Gastroesophageal sphincter (tissue), 4 donors: ENCODE data around the gene SARM1. TPM values are rescaled to one million over a fixed set of nuclear protein-coding genes. Genes with fewer than 3 reads are reported as not detected.

ENCODE experiments used
- ATAC-seq: fragments of 150-250 bp; one replicate; pipeline ENCODE4 v1.9.1; 2016; ENCODE audit warnings: mild to moderate bottlenecking, moderate library complexity
- H3K27ac ChIP-seq, 4 donors: fragments of 200-600 bp; sonication (generic) in 3 of 4; 1 replicate in 3 of 4; 2 replicates in 1 of 4; pipeline ENCODE4 v1.5.1; 2016 to 2019
- H3K27me3 ChIP-seq: fragments of 200-600 bp; sonication (generic); one replicate; pipeline ENCODE4 v1.5.1; 2019
- H3K36me3 ChIP-seq, 2 donors: fragments of 200-600 bp; sonication (generic); one replicate each; pipeline ENCODE4 v1.5.1; 2019; ENCODE audit warnings: control low read depth in 1 of 2
- H3K4me1 ChIP-seq, 3 donors: fragments of 200-600 bp; sonication (generic); 1 replicate in 2 of 3; 2 replicates in 1 of 3; pipeline ENCODE4 v1.5.1; 2016 to 2019; ENCODE audit warnings: control low read depth in 2 of 3
- H3K4me3 ChIP-seq, 2 donors: fragments of 200-600 bp; sonication (generic); one replicate each; pipeline ENCODE4 v1.5.1; 2019; ENCODE audit warnings: mild to moderate bottlenecking in 1 of 2, moderate library complexity in 1 of 2
- H3K9me3 ChIP-seq, 3 donors: fragments of 200-600 bp; sonication (generic); one replicate each; pipeline ENCODE4 v1.5.1; 2017 to 2019; ENCODE audit warnings: control low read depth in 2 of 3
- EP300 ChIP-seq: sonication (generic); formaldehyde crosslinking; IDR thresholded peaks from one replicate; pipeline ENCODE4 v1.6.1; 2017; ENCODE audit warnings: antibody characterized with exemption, mild to moderate bottlenecking
- POLR2A ChIP-seq, 2 donors: fragments of 450-650 bp; IDR thresholded peaks; one replicate each; pipeline ENCODE4 v1.6.1; 2017; ENCODE audit warnings: antibody characterized with exemption in 2 of 2, mild to moderate bottlenecking in 2 of 2, moderate library complexity in 1 of 2
- POLR2AphosphoS5 ChIP-seq: sonication (generic); formaldehyde crosslinking; IDR thresholded peaks from one replicate; pipeline ENCODE4 v1.6.1; 2017; ENCODE audit warnings: antibody characterized with exemption
- WGBS, 2 donors: methylation state at CpG; one replicate each; pipeline ENCODE4 v1.1.5; 2018; ENCODE audit warnings: low coverage in 1 of 2; 5-methylcytosine and 5-hydroxymethylcytosine counted together
- total RNA-seq, 4 donors: library from RNA; depleted of rRNA; stranded (reverse); fragments of >200 nt; gene quantifications; one replicate each; pipeline ENCODE4 v1.1.0, GENCODE V29; 2016
- TF ChIP-seq, protein P1 (sequence below), 4 experiments: fragments of 200-600 bp in 2 of 4; fragments of 450-650 bp in 2 of 4; sonication (generic) in 1 of 4; IDR thresholded peaks; one replicate each; pipeline ENCODE4 v1.5.1; 2017 to 2019; ENCODE audit warnings: antibody characterized with exemption in 4 of 4, mild to moderate bottlenecking in 2 of 4, moderate library complexity in 2 of 4

SARM1 gene
- total RNA-seq, 4 donors from 2014 or later = 9.0 to 26.2 (median 20.6) TPM

DNA sequence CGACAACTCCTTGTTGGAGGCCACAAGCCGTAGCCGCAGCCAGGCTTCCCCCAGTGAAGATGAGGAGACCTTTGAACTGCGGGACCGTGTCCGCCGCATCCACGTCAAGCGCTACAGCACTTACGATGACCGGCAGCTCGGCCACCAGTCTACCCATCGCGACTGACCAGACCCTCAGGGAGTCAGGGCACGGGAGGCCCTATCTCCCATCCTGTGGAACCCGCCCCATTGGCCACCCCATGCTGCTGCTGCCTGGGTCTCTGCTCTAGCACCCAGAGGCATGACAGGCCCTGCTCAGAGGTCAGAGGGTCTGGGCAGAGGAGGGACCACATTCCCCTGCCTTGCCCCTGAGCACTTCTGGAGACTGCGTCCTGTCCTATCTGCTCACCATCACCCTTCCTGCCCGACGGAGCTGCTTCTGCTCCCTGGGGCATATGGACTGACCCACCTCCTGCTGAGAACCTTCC, 27.0 kb upstream of the SARM1 start:
- peaks cover 0 to 23% (median 0%) of the 10 kb centered on the region in 3 donors for H3K4me1 ChIP-seq
- peaks cover 0 to 99% of the 10 kb centered on the region in 2 donors for H3K36me3 ChIP-seq
- H3K9me3 ChIP-seq = no peaks in the 10 kb centered on the region
- no peaks in the 10 kb centered on the region for H3K27me3 ChIP-seq
- ATAC-seq = no peak
- no peak overlapping the region for H3K27ac ChIP-seq
- 89% methylated on average over 5 of the region's 19 CpGs; no CpG with 5 or more reads in 1 of the 2 donors for WGBS, 2 donors
- TF ChIP-seq POLR2A (IDR thresholded peaks at IDR 0.05) (no peak), EP300 (no peak), POLR2AphosphoS5 (no peak)
- TF ChIP-seq, protein P1, sequence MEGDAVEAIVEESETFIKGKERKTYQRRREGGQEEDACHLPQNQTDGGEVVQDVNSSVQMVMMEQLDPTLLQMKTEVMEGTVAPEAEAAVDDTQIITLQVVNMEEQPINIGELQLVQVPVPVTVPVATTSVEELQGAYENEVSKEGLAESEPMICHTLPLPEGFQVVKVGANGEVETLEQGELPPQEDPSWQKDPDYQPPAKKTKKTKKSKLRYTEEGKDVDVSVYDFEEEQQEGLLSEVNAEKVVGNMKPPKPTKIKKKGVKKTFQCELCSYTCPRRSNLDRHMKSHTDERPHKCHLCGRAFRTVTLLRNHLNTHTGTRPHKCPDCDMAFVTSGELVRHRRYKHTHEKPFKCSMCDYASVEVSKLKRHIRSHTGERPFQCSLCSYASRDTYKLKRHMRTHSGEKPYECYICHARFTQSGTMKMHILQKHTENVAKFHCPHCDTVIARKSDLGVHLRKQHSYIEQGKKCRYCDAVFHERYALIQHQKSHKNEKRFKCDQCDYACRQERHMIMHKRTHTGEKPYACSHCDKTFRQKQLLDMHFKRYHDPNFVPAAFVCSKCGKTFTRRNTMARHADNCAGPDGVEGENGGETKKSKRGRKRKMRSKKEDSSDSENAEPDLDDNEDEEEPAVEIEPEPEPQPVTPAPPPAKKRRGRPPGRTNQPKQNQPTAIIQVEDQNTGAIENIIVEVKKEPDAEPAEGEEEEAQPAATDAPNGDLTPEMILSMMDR (IDR thresholded peaks at IDR 0.05) = no peak
- H3K4me3 ChIP-seq = no peak overlapping the region

DNA sequence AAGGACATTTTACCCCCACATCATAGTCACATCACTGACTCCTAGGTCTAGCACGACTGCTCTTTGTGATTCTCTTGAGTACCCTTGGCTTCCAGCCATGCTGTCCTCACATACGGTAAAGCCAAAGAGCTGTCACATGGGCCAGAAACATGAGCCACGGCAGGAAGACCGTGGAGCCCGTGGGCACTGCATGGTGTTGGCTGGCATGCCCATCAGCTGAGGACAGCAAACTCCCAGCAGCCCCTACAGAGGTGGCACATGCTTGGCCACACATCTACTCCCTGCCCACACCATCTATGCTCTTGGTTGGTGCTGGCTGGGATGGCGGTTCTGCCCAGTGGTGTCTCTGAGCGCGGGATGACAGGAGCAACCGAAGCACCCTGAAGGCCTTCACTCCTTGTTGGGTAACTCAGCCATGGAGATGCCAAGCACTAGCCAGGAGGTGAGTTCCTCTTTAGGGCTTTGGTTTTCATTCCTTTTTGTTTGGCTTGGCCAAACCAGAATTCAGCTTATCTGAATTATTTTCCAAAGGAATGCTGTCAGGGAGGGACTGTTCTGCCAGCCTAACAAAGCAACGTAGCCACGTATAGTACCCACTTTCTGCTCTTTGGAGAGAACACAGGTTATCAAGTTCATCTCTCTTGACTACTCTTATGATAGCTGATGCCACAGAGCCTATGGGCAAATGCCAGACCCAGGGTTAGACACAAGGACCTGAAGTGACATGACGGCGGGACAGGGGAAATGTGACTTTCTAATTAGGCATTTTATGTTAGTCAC, 25.9 kb upstream of the SARM1 start:
- TF ChIP-seq EP300 = no peak
- no peak for TF ChIP-seq POLR2A (IDR thresholded peaks at IDR 0.05)
- no peak for TF ChIP-seq POLR2AphosphoS5
- TF ChIP-seq, protein P1 (IDR thresholded peaks at IDR 0.05) = no peak
- Histone ChIP-seq H3K27me3 (no peaks in the 10 kb centered on the region), H3K4me3 (no peak overlapping the region), H3K27ac (no peak overlapping the region), H3K36me3 (peaks cover 0 to 99% of the 10 kb centered on the region in 2 donors), H3K4me1 (peaks cover 0 to 16% (median 0%) of the 10 kb centered on the region in 3 donors), H3K9me3 (no peaks in the 10 kb centered on the region)
- WGBS, 2 donors = 65% methylated on average over 4 to 7 of the region's 13 CpGs
- ATAC-seq = no peak

DNA sequence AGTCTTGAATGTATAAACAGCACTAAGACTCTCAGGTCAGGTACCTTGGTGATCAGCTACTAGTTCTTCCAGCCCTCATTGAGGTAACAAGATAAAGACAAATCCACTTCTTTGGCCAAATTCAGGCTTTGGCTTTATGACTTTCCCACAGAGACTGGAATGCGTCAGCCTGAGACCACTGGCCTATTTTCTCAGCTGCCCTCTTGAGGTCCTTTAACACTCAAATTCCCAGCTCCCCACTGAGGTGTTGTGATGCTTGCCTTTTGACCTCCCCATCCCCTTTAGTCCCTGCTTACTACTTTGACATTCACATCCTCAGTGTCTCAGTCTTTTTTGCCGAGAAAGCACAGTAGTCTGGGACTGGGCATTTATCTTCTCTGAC, 25.3 kb upstream of the SARM1 start:
- Histone ChIP-seq H3K4me3 (no peak overlapping the region), H3K36me3 (peaks cover 0 to 99% of the 10 kb centered on the region in 2 donors), H3K9me3 (no peaks in the 10 kb centered on the region), H3K4me1 (peaks cover 0 to 16% (median 0%) of the 10 kb centered on the region in 3 donors), H3K27ac (peak overlapping the region in 1 of 4 donors; percentile 20), H3K27me3 (no peaks in the 10 kb centered on the region)
- no peak for ATAC-seq
- WGBS, 2 donors = 54 to 71% methylated on average over 1 to 2 of the region's 2 CpGs
- no peak for TF ChIP-seq POLR2AphosphoS5
- TF ChIP-seq, protein P1 (IDR thresholded peaks at IDR 0.05) = no peak
- TF ChIP-seq EP300 = no peak
- TF ChIP-seq POLR2A (IDR thresholded peaks at IDR 0.05) = no peak

DNA sequence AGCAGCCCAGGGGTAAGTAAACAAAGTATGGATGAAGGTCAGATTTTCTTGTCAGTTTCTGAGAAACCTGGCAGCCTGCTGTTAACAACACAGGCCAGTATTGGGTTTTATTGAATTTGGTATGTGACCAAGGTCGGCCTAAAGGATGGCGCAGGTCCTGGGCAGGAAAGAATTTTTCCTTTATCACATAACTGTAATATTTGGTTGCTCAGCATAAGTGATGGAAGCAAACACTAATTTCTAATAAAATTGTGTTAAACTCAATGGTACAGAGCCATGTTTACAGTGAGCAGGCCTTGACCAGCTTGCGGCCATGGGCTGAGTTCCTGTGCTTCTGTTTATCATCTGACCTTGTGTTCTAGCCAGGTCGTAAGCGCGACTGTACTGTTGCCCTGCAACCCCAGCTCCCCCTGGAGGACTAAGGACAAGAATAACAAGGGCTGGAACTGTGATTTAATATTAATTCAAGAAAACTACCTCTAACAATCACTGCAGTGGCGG, 24.7 kb upstream of the SARM1 start:
- H3K27ac ChIP-seq = peak overlapping the region in 2 of 4 donors; percentile 20 to 29
- ATAC-seq = no peak
- WGBS, 2 donors = 66 to 69% methylated on average over 2 to 7 of the region's 7 CpGs
- no peaks in the 10 kb centered on the region for H3K9me3 ChIP-seq
- no peaks in the 10 kb centered on the region for H3K27me3 ChIP-seq
- H3K36me3 ChIP-seq = peaks cover 0 to 99% of the 10 kb centered on the region in 2 donors
- TF ChIP-seq, protein P1 (IDR thresholded peaks at IDR 0.05) = peak in 1 of 4 experiments; percentile 17
- no peak for TF ChIP-seq POLR2AphosphoS5
- H3K4me1 ChIP-seq = peaks cover 0 to 16% (median 0%) of the 10 kb centered on the region in 3 donors
- no peak overlapping the region for H3K4me3 ChIP-seq
